ENCODE data around the gene UBXN4.
"Not testable (repeated sequence)": the region's sequence is repeated elsewhere in the genome, so short reads cannot be mapped to it uniquely, and the experiment has no call there.

The UBXN4 gene, protein sequence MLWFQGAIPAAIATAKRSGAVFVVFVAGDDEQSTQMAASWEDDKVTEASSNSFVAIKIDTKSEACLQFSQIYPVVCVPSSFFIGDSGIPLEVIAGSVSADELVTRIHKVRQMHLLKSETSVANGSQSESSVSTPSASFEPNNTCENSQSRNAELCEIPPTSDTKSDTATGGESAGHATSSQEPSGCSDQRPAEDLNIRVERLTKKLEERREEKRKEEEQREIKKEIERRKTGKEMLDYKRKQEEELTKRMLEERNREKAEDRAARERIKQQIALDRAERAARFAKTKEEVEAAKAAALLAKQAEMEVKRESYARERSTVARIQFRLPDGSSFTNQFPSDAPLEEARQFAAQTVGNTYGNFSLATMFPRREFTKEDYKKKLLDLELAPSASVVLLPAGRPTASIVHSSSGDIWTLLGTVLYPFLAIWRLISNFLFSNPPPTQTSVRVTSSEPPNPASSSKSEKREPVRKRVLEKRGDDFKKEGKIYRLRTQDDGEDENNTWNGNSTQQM

DNA sequence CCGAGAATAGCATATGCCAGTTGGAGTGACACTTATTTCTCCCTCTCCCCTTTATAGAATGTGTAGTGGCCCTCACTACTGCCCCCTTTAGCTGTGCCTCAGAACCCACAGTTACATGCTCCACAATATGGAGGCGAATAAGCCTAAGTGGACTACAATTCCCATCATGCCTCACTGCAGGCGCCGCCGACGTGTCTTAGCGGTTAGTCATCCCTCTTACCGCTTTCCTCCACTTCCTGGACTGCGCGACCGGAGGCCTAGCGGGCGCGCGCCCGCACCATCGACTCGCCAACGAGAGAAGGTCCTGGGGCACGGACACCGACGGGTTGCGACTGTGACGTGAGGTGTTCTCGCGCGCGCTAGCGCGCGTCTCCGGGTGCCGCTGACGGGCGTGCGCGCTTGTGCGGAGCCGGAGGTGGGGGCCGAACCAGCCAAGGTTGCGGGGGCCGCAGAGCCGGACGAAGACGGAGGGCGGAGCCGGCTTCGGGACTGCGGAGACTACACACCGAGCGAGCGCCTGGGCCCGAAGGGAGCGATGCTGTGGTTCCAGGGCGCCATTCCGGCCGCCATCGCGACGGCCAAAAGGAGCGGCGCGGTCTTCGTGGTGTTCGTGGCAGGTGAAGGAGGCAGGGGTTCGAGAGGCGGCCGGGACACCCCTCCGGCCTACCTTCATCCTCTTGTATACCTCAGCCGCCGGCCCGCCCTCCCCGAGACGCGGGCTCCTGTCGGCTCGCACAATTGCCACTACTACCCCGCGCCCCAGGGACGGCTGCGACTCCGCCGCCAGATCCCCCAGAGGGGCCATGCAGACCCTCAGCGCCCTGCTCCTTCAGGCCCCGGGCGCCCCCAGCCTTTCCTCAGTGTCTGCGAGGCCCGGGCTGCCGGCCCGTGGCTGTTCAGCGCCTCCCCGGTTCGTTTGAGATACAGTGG, at the start of gene UBXN4:
TSS of gene UBXN4 (plus strand) at position 461 of the 930 bp plus-strand sequence. CDS start at position 536, 75 bp downstream.
- peak; percentile 98 for DNase-seq

DNA sequence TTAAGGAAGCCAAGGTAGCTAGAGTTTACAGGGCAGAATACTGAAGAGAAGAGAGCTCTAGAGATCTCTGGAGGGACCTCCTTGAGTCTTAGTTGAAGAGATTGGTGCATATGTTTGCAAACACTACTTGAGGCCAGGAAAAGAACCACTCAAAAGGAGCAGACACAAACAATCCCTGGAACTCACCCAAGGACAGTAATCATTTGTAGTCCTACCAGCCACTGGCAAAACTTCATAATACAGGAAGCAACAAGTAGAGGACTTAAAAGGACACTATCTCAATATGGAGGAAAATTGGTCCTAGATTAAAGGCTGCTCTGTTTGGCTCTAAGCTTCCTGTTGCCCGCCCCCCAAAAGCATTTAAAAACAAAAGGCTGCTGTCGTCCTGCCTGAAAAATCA, 46.9 kb upstream of the UBXN4 start:
- no peak for DNase-seq

DNA sequence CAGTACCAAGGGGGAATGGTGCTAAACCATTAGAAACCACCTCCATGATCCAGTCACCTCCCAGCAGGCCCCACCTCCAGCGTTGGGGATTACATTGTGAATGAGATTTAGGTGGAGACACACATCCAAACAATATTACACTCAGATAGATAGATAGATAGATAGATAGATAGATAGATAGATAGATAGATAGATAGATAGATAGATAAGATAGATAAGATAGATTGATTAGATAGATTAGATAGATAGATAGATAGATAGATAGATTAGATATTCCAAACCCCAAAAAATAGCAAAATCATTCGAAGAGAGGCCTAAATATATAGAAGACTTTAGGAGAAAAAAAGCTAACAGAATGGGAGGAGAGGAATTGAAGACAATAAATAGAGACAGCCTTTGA, 42.8 kb upstream of the UBXN4 start:
- DNase-seq = no peak

DNA sequence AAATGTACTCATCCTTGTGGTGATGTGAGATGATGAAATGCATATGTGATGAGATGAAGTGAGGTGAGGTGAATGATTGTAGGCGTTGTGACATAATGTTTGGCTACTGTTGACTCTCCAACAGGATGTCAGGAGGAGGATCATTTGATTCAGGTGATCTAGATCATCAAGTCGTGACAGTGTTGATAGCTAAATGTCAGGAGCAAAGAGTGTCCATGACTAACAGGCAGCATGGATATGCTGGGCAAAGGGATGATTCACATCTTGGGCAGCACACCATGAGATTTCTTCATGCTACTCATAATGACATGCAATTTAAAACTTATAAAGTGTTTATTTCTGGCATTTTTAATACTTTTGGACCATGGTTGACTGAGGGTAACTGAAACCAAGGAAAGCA, 40.2 kb upstream of the UBXN4 start:
- DNase-seq = no peak

DNA sequence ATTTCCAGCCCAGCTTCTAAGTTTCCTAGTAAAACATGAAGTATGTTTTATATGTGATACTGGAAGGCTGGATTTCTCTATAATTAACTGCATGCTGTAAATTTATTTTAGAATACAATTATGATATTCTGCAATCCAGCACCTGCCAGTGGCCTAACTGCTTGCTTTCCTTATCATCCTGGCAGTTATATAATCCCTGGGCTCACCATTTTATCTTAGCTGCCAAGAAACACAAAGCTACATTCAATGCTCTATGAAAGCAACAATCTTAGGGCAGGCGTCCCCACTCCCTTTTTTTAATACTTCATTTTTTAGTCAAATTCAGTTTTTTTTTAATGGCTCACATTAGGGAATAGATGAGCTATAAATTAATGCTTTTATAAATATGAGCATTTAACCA, 38.4 kb upstream of the UBXN4 start:
- no peak for DNase-seq

DNA sequence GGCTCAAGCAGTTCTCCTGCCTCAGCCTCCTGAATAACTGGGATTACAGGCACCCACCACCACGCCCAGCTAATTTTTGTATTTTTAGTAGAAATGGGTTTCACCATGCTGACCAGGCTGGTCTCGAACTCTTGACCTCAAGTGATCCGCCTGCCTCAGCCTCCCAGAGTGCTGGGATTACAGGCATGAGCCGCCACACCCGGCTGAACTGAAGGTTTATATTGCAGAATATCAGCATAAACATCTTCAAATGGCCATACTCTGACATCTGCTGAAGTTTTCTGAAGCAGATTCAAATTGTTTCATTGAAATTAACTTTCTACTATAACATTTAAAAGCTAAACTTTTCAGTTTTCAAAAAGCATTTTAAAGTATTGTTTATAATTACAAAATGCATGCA, 37.6 kb upstream of the UBXN4 start:
- DNase-seq = not testable (repeated sequence)

DNA sequence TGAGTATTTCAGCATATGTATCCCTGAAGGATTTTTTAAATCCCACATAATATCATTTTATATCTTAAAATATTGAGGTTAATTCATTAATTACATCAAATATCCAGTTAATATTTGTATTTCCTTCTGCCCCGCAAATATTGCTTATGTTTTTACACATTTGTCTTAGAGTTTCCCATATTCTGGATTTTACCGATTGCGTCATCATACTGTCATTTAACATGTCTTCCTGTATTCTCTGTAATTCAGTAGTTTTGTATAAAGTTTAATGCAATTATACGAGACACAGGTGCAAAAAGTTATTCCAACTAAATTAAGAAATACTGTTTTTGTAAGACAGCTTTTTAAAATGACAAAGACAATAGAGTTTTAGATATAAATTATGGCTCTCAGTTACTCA, 33.5 kb upstream of the UBXN4 start:
- DNase-seq = no peak

DNA sequence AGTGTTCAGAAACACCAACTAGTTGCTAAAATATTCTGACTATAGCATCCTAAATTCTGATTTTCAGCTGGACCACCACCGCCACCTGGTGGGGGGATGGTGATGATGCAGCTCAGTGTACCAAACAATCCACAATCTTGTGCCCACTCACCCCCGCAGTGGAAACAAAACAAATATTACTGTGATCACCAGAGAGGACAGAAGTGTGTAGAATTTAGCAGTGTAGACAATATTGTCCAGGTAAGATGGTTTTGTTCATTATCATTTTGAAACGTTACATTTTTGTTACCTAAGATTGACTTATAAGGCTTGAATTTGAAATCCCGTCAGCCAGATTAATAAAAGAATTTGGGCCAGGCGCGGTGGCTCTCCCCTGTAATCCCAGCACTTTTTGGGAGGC, 31.7 kb upstream of the UBXN4 start:
- peak; percentile 56 for DNase-seq

DNA sequence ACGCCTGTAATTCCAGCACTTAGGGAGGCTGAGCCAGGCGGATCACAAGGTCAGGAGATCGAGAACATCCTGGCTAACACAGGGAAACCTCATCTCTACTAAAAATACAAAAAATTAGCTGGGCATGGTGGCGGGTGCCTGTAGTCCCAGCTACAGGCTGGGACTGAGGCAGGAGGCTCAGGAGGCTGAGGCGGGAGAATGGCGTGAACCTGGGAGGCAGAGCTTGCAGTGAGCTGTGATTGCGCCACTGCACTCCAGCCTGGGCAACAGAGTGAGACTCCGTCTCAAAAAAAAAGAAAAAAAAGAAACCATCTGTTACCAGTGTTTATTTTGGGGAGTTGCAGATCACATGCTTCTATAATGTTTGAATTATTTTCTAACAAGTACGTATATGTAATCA, 26.6 kb upstream of the UBXN4 start:
- DNase-seq = not testable (repeated sequence)

DNA sequence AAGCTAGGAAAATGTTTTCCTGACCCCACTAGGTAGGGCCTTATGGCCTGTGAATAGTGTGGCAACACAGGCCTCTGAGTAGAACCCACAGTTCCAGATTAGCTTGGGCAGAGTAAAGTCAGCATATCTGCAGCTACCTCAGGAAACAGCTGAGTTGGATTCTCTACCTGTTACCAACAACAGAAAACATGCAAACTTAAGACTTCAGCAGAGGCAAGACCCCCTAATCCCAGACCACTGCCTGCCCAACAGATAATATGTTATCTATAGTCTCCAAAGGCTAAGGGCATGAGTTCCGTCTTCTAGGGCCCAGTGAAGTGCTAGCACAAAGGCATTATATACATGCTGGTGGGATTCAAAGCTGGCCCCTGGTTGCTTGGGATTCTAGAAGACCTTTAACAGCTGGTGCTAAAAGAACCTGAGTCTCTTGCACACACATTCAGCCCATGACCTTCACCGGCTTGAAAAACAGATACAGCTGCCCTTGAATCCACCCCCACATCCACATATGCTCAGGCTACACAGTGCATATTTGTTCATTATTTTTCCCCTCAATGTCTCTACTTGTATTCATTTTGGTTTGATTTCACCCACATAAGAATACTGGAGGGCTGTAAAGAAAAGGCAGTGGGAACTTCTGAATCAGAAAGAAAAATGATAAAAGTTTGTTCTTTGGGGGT, 13.5 kb upstream of the UBXN4 start:
- no peak for DNase-seq

DNA sequence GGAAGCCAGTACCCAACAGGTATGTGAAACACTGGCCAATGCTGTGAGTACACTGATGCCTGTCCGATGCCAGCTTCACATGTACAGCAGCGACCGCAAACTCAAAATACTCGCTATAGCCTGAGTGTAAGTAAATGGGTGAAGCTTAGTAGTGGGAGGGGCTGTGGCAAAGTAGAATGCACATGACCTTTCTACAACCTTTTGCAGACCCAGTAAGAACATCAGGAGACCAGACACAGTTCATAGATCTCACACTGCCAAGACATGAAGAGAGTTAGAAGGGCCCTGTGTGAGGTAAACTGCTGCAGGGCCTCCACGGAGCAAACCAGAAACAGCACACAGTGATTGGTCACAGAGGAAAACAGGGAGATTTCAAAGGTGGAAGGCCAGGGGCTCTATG, 9.1 kb upstream of the UBXN4 start:
- DNase-seq = no peak

DNA sequence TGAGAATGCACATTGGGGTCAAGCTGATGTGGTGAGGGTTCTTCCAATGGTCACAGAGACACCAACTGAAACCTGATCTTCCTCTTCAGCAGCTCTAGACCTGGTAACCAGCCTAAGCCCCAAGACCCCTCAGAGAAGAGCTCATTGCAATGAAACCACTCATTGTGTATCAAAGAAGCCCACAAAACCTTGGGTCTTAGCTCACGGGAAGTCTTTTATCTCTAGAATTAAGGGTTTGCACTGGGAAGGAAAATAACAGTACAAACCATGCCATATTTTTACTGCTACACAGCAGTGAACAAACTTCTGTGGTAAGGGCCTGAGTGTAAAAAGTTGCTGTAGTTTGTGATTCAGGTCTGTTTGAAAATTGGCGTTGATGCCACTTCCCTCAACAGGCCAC, 8.6 kb upstream of the UBXN4 start:
- no peak for DNase-seq

DNA sequence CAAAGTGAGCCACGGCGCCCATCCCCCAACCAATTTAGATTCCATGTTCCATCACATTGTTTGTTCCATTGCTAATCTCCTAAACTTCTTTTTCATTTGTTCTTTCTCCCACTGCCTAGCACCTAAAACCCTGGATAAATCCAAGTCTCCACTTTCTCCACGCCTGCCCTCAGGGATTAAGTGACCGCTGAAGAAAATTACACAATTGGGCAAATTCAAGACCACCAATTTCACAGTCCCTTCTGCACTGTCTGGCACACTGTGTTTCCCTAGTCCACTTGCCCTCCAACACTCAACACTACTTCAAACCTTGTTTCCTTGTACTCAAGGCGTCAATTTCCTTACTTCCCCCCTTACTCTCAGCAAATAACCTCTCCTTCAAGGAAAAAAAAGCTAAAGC, 5.1 kb upstream of the UBXN4 start:
- DNase-seq = no peak

DNA sequence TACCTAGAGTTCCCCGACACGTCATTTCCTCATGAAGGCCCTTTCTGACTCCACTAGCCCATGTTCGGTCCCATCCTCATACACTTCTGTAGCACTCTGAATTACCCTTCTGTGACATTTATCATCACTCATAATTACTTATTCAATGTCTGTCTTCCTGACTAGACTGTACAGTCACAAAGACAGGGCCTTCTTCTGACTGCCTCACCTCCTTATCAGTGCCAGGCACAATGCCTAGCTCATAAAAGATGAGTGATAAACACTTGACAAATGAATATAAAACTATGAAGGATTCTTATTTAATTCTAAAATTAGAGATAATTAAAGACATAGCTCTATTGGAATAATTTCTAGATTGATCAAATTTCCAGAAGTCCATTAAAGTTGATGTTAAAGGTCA, 1.4 kb upstream of the UBXN4 start:
- no peak for DNase-seq

DNA sequence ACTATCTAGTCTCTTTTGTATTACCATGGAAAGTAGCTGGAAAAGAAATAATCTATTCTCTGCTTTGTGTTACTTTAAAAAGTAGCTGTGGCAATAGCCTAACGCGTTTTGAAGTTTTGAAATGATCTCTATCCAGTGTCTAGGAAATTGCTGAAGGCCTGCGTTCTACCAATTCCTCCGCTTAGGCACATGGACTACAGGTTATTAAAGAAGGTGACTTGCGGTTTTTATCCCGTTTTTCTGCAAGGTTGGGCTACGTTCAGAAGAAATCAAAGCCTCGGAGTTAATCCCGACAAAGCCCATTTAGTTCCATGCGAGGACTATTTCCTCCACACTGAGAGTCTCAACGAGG, 636 bp upstream of the UBXN4 start:
- no peak for DNase-seq

DNA sequence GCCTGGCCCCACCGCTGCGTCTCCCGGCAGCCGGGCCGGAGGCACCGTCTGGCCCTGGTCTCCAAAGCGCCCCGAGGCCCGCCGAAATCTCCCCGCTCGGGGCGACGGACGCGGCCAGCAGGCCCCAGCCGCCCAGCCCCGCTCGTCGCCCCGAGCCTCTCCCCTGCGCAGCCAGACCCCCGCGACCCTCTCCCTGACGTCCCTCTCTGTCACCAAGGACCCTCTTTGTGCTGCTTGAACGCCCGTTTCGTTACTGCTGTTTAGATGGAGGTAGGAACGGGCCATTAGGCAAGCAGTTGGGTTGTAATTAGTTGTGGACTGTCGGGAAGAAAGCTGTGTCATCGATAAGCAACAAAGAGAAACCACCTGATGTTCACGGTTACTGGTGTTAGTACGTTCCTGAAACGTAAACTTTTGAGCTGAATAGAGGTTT, 686 bp downstream of the UBXN4 start:
- DNase-seq = peak; percentile 61

DNA sequence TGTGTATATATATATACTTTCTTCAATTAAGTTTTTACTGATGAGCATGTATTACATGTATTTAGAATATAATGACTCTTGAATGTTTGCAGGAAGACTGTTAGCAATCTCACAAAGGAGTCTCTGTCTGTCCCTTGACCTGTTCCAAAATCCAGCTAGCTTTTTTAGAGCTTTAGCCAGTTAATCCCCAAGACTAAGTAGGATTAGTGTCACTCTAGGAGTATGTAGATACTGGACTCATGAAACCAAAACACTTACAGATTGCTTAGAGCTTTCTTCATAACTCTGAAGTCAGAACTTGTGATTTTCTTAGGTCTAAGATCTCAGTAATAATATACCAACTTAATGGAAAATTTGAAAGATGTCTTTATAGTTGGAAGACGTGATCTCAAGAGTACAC, 2.2 kb downstream of the UBXN4 start:
- no peak for DNase-seq

DNA sequence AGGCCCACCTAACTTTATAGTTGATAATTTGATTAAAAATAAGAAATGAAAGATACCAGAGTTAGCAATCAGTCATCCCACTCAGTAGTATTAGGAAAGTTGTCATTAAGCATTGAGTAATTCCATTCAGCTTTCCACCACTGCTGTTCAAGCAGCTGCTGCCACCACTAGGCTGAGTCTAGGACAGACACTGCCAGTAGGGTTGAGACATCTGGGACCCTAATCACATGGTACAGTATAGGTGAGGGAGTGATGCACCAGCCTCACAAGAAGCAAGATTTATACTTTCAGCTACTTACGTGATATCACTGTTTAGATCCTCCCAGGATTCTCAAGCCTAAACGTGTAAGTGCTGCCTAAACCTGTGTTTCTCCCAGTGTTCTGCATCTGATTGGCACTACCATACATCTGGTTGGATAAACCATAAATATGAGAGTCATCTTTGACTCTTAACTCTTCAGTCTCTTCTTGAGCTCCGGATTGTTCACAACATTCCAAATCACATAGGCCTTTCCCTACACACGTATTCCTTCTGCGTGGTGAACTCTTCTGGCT, 3.2 kb downstream of the UBXN4 start:
- peak; percentile 9 for DNase-seq

DNA sequence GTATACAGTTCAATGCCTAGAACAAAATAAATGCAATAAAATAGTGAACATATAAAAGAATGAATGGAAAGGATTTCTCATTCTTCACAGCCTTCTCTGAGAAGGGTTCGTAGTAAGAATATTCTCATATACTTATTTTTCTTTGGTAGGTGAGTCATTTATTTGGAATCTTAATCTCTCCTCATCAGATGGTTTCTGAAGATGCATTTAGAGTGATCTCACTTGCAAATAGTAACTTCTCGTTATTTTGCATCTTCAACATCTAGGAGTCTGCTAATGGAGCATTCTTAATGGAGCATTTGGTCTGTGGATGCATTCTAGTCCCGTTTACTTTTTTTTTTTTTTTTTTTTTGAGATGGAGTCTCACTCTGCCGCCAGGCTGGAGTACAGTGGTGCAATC, 3.9 kb downstream of the UBXN4 start:
- no peak for DNase-seq

DNA sequence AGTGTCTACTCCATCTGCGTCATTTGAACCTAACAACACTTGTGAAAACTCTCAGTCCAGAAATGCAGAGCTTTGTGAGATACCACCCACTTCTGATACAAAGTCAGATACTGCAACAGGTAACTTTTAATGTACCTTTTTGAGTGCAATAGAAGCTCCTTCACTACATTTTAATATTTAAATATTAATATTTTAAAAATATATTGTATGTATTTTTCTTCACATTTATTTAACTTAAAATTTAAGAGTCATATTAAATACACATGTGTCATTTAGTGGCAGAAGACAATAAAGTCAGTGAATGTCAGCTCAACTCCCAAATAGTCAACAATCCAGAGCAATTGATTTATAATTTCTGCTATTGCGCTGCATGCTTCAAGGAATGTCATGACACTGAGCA, 13.9 kb downstream of the UBXN4 start:
- no peak for DNase-seq

DNA sequence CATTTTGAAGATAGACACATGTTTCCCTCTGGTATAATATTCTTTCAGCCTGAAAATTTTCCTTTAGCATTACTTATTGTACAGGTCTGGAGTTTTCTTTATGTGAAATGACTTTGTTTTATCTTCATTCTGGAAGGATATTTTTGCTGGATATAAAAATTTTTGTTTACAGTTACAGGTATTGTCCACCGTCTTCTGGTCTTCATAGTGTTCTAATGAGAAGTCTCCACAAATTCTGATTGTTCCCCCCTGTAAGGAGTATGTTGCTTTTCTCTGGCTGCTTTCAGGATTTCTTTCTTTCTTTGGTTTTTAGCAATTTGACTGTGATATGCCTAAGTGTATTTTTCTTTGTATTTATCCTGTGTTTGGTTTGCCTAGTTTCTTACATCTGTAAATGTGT, 15.0 kb downstream of the UBXN4 start:
- DNase-seq = no peak

DNA sequence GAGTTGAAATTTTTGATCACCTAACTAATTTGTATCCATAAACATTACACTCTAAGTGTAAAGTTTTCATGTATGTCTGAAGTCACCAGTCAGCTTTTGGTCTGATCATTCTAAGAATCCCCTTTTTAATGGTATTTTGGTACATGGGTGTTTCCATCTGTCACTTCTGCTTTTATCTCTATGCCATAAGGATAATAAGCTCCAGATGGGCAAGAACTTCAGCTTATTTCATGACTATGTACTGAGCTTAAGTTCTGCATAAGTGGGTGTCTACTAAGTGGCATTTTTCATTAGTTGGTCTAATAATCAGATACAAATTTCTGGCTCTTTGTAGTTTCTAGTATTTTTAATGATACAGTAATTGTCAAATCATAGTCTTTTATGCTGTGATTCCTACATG, 20.4 kb downstream of the UBXN4 start:
- DNase-seq = no peak

DNA sequence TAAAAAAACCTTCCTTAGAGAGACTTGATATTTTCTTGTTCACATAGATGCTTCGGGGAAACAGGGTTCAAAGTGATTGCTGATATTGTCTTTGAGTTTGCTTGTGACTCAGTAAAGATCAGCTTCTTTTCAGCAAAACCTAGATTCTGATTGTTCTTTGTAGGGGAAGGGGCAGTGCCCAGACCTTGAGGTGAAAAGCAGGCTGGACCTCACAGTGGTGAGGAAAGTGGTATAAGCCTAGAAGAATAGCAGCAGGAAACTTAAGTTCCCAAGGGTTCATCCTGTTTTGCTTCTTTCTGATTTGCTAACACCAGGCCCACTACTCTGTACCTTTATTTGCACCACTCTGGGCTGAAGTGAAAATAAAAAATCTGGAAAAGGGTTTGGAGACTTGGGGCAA, 20.9 kb downstream of the UBXN4 start:
- no peak for DNase-seq

Measured in RPMI8226 (cell line).